Esophagus squamous epithelium (tissue), 5 donors: ENCODE results near the gene UMAD1. TPM values are rescaled to one million over a fixed set of nuclear protein-coding genes. Genes with fewer than 3 reads are reported as not detected.

Source experiments
- DNase-seq: peaks from one replicate; lab custom pipeline; 2025; lab: John Stamatoyannopoulos, UW
- H3K27ac ChIP-seq, 4 donors: fragments of 200-600 bp; sonication (generic); one replicate each; pipeline ENCODE4 v1.5.1; 2016 to 2019; ENCODE audit warnings: mild to moderate bottlenecking in 1 of 4
- H3K27me3 ChIP-seq, 4 donors: fragments of 200-600 bp; sonication (generic); 1 replicate in 3 of 4; 2 replicates in 1 of 4; pipeline versions ENCODE4 v1.5.1 to v1.6.0; 2017 to 2021; ENCODE audit warnings: antibody characterized with exemption in 1 of 4
- H3K36me3 ChIP-seq, 3 donors: fragments of 200-600 bp; sonication (generic); one replicate each; pipeline ENCODE4 v1.5.1; 2016 to 2019
- H3K4me1 ChIP-seq, 3 donors: fragments of 200-600 bp; sonication (generic); one replicate each; pipeline ENCODE4 v1.5.1; 2017 to 2019
- H3K4me3 ChIP-seq, 4 donors: fragments of 200-600 bp; sonication (generic); 1 replicate in 3 of 4; 2 replicates in 1 of 4; pipeline ENCODE4 v1.5.1; 2016 to 2019; ENCODE audit warnings: mild to moderate bottlenecking in 2 of 4, moderate library complexity in 1 of 4
- H3K9me3 ChIP-seq, 3 donors: fragments of 200-600 bp; sonication (generic); one replicate each; pipeline ENCODE4 v1.5.1; 2016 to 2019
- CTCF ChIP-seq, 6 experiments: fragments of 450-650 bp in 4 of 6; fragments of 200-600 bp in 2 of 6; sonication (generic) in 2 of 6; IDR thresholded peaks; one replicate each; pipeline ENCODE4 v1.5.1; 2016 to 2019; ENCODE audit warnings: antibody characterized with exemption in 6 of 6, mild to moderate bottlenecking in 4 of 6, moderate library complexity in 4 of 6
- POLR2A ChIP-seq, 4 donors: fragments of 450-650 bp; IDR thresholded peaks; one replicate each; pipeline ENCODE4 v1.6.1; 2017; ENCODE audit warnings: antibody characterized with exemption in 4 of 4, mild to moderate bottlenecking in 4 of 4, moderate library complexity in 3 of 4
- WGBS, 2 donors: methylation state at CpG; one replicate each; pipeline ENCODE4 v1.1.5; 2018; 5-methylcytosine and 5-hydroxymethylcytosine counted together
- intact Hi-C: fragments of 100-400 bp; cut with DNase I; formaldehyde crosslinking; loops from one replicate; pipeline ENCODE4 v1.15.0; 2022
- total RNA-seq, 4 donors: library from RNA; depleted of rRNA; stranded (reverse); fragments of >200 nt; gene quantifications; one replicate each; pipeline ENCODE4 v1.1.0, GENCODE V29; 2016
- donor health status: DM: yes; HTN: yes; CAD: no.

The UMAD1 gene
- total RNA-seq, 4 donors from 2014 or later: 2.5 to 7.6 (median 6.3) TPM

GRCh38 chr7:7897949-7898515 lies 257.5 kb downstream of the UMAD1 start:
- no peaks in the 10 kb centered on the region for H3K27me3 ChIP-seq
- intact Hi-C loops: no loop called here
- no peak overlapping the region for H3K4me3 ChIP-seq
- 72 to 94% methylated on average over 4 of the region's 4 CpGs for WGBS, 2 donors
- TF ChIP-seq CTCF (IDR thresholded peaks at IDR 0.05): no peak
- no peak for TF ChIP-seq POLR2A (IDR thresholded peaks at IDR 0.05)
- no peaks in the 10 kb centered on the region for H3K36me3 ChIP-seq
- no peaks in the 10 kb centered on the region for H3K9me3 ChIP-seq
- no peak overlapping the region for H3K27ac ChIP-seq
- no peaks in the 10 kb centered on the region for H3K4me1 ChIP-seq
- no peak for DNase-seq

- intact Hi-C loops: no loop called here
- no peak for TF ChIP-seq POLR2A (IDR thresholded peaks at IDR 0.05)
- no peak for TF ChIP-seq CTCF (IDR thresholded peaks at IDR 0.05)
- DNase-seq: no peak
- Histone ChIP-seq H3K4me3 (no peak overlapping the region), H3K4me1 (no peaks in the 10 kb centered on the region), H3K27me3 (no peaks in the 10 kb centered on the region), H3K36me3 (no peaks in the 10 kb centered on the region), H3K27ac (no peak overlapping the region), H3K9me3 (no peaks in the 10 kb centered on the region)
- WGBS, 2 donors: 97% methylated on average over 2 of the region's 2 CpGs
Observed at GRCh38 chr7:7902845-7903244, 262.3 kb downstream of the UMAD1 start.

GRCh38 chr7:7907306-7907705 lies 266.8 kb downstream of the UMAD1 start:
- 93 to 97% methylated on average over 2 of the region's 2 CpGs for WGBS, 2 donors
- intact Hi-C loops: no loop called here
- no peak overlapping the region for H3K4me3 ChIP-seq
- DNase-seq: no peak
- no peaks in the 10 kb centered on the region for H3K9me3 ChIP-seq
- no peaks in the 10 kb centered on the region for H3K4me1 ChIP-seq
- H3K27me3 ChIP-seq: no peaks in the 10 kb centered on the region
- TF ChIP-seq CTCF (IDR thresholded peaks at IDR 0.05) (no peak), POLR2A (IDR thresholded peaks at IDR 0.05) (no peak)
- H3K27ac ChIP-seq: no peak overlapping the region
- H3K36me3 ChIP-seq: no peaks in the 10 kb centered on the region

- Histone ChIP-seq H3K27ac (no peak overlapping the region), H3K4me3 (no peak overlapping the region), H3K36me3 (no peaks in the 10 kb centered on the region), H3K9me3 (no peaks in the 10 kb centered on the region), H3K4me1 (no peaks in the 10 kb centered on the region), H3K27me3 (no peaks in the 10 kb centered on the region)
- 56 to 62% methylated on average over 3 of the region's 3 CpGs for WGBS, 2 donors
- no peak for DNase-seq
- intact Hi-C loops: no loop called here
- no peak for TF ChIP-seq CTCF (IDR thresholded peaks at IDR 0.05)
- TF ChIP-seq POLR2A (IDR thresholded peaks at IDR 0.05): no peak
Observed at GRCh38 chr7:7908622-7909145, 268.1 kb downstream of the UMAD1 start.

- WGBS, 2 donors: 54 to 77% methylated on average over 3 to 4 of the region's 4 CpGs
- DNase-seq: no peak
- no peaks in the 10 kb centered on the region for H3K9me3 ChIP-seq
- TF ChIP-seq POLR2A (IDR thresholded peaks at IDR 0.05) (no peak), CTCF (IDR thresholded peaks at IDR 0.05) (no peak)
- no peaks in the 10 kb centered on the region for H3K4me1 ChIP-seq
- no peaks in the 10 kb centered on the region for H3K36me3 ChIP-seq
- intact Hi-C loops: no loop called here
- H3K27ac ChIP-seq: no peak overlapping the region
- H3K27me3 ChIP-seq: no peaks in the 10 kb centered on the region
- no peak overlapping the region for H3K4me3 ChIP-seq
Observed at GRCh38 chr7:7909376-7909775, 268.8 kb downstream of the UMAD1 start.
